NCI-H146 treated with DMSO at 0.1 percent for 48 hours (cell line): ENCODE measurements around the gene UBN1.
"Not testable (repeated sequence)": the region's sequence is repeated elsewhere in the genome, so short reads cannot be mapped to it uniquely, and the experiment has no call there.

ENCODE experiments used
- DNase-seq: peaks from one replicate; lab custom pipeline; 2025; ENCODE audit not compliant: unreplicated experiment; lab: John Stamatoyannopoulos, UW

UBN1 gene

GRCh38 chr16:4927661-4928060, 80.4 kb downstream of the UBN1 start:
- DNase-seq, result no peak

- DNase-seq, result no peak
Observed at GRCh38 chr16:4928227-4928626, 80.9 kb downstream of the UBN1 start.

GRCh38 chr16:4929619-4930018, 82.3 kb downstream of the UBN1 start:
- DNase-seq, result not testable (repeated sequence)

GRCh38 chr16:4931381-4931780, 84.1 kb downstream of the UBN1 start:
- no peak for DNase-seq
